ENCODE data around the gene LCN6. TPM values are rescaled to one million over a fixed set of nuclear protein-coding genes. Genes with fewer than 3 reads are reported as not detected.
A peak's percentile ranks its signal among the peaks of the same experiment; 100 is the strongest.

The LCN6 gene
- total RNA-seq, 1 experiment from 2014 or later: not detected

DNA sequence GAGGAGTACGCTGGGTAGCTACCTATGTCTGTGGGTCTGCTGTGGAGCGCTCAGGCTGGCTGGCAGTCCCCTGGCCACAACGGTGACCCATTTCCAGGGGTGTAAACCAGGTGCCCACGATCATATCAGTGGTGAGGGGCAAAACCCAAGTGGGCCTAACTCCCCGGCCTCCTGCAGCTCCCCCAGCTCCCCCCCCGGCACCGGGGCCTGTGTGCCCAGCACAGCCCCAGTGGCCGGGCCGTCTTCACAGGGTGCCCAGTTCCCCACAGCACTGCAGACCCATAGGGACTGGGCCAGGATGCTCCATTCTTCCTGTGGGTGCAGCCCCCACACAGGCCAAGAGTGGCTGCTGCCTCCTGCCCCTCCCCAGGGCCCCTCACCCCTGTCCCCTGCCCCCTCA is 10.7 kb upstream of the LCN6 start:
- no peak overlapping the region for H3K4ac ChIP-seq (ENCODE audit: low read depth, low read length)
- no peak overlapping the region for H3K4me2 ChIP-seq (ENCODE audit: insufficient read depth, insufficient read length, low read length)
- H2AFZ ChIP-seq (ENCODE audit: low read length): no peak overlapping the region
- H4K91ac ChIP-seq (ENCODE audit: insufficient read length, low read depth, low read length): no peak overlapping the region
- no peak overlapping the region for H2BK20ac ChIP-seq (ENCODE audit: low read depth, low read length, poor library complexity, severe bottlenecking)
- H3K9ac ChIP-seq (ENCODE audit: extremely low read depth, insufficient read length, low read length): no peak overlapping the region
- peaks cover 9 to 11% of the 10 kb centered on the region in 2 experiments; a peak in 4 of 5 replicates for H3K9me3 Mint-ChIP-seq
- no peak overlapping the region for H2BK120ac ChIP-seq (ENCODE audit: low read depth, low read length, poor library complexity, severe bottlenecking)
- H2BK12ac ChIP-seq (ENCODE audit: insufficient read length, low read depth, low read length): no peak overlapping the region
- H3K4me3 Mint-ChIP-seq: no peak overlapping the region
- no peak overlapping the region for H2AK5ac ChIP-seq (ENCODE audit: insufficient read length, low read length)
- no CpG with 5 or more reads among the region's 9 CpGs for WGBS (ENCODE audit: extremely low coverage, insufficient read length, low lambda C conversion rate)
- no peak overlapping the region for H3K27ac ChIP-seq (ENCODE audit: insufficient read length, low read depth, low read length)
- no peaks in the 10 kb centered on the region for H3K9me3 ChIP-seq (ENCODE audit: control insufficient read depth, low read depth, low read length)
- H4K5ac ChIP-seq (ENCODE audit: insufficient read length, low read depth, low read length): no peak overlapping the region
- no peak overlapping the region for H3K27ac Mint-ChIP-seq
- H2BK5ac ChIP-seq (ENCODE audit: insufficient read length, low read length): no peak overlapping the region
- H3K56ac ChIP-seq (ENCODE audit: insufficient read length, low read depth, low read length): no peak overlapping the region
- no peaks in the 10 kb centered on the region for H3K23me2 ChIP-seq (ENCODE audit: insufficient read length, low read depth, low read length, poor library complexity, severe bottlenecking)
- H3K27me3 ChIP-seq (ENCODE audit: insufficient read depth, low read length): no peaks in the 10 kb centered on the region
- no peak overlapping the region for H3T11ph ChIP-seq (ENCODE audit: low read length)
- H3K79me2 ChIP-seq (ENCODE audit: insufficient read depth, low read length): no peaks in the 10 kb centered on the region
- H4K20me1 ChIP-seq (ENCODE audit: control insufficient read depth, insufficient read depth, insufficient read length): no peaks in the 10 kb centered on the region
- no peak overlapping the region for H3K23ac ChIP-seq (ENCODE audit: insufficient read length, low read depth, low read length)
- H3K36me3 Mint-ChIP-seq (ENCODE audit: insufficient read depth in 1 of 3, low read depth in 3 of 3): peaks cover 2 to 9% (median 2%) of the 10 kb centered on the region in 3 experiments; a peak in 4 of 7 replicates
- peaks cover 10 to 27% of the 10 kb centered on the region in 2 experiments; a peak in 3 of 4 replicates for H3K4me1 Mint-ChIP-seq
- H3K14ac ChIP-seq (ENCODE audit: insufficient read depth, low read length): no peak overlapping the region
- no peak overlapping the region for H4K8ac ChIP-seq (replicated peaks; ENCODE audit: insufficient read length, low read depth, low read length)
- peak; percentile 19 for DNase-seq
- no peaks in the 10 kb centered on the region for H3K4me1 ChIP-seq (ENCODE audit: insufficient read depth, low read length)
- no peak overlapping the region for H3K18ac ChIP-seq (ENCODE audit: insufficient read length, low read depth, low read length)
- H2BK15ac ChIP-seq (ENCODE audit: low read depth, low read length): no peak overlapping the region
- no peaks in the 10 kb centered on the region for H3K79me1 ChIP-seq (ENCODE audit: insufficient read depth, low read depth, low read length, poor library complexity, severe bottlenecking)
- no peak for TF ChIP-seq CTCF (conservative IDR thresholded peaks at IDR 0.05)
- H3K27me3 Mint-ChIP-seq (ENCODE audit: low read depth): peaks cover 2% of the 10 kb centered on the region; the same call in 1 of the 2 replicates
